Endothelial cell (in vitro differentiated cells): ENCODE results near the gene ZNF438. TPM values are rescaled to one million over a fixed set of nuclear protein-coding genes. Genes with fewer than 3 reads are reported as not detected.
A peak's percentile ranks its signal among the peaks of the same experiment; 100 is the strongest.
"Not testable (repeated sequence)": the region's sequence is repeated elsewhere in the genome, so short reads cannot be mapped to it uniquely, and the experiment has no call there.

Source experiments
- DNase-seq: peaks from one replicate; pipeline ENCODE4 v3.0.0; 2021; ENCODE audit warnings: low spot score
- H3K27ac Mint-ChIP-seq: one replicate; pipeline ENCODE4 v1.8.0; 2021; ENCODE audit warnings: mixed read lengths, inconsistent platforms; ENCODE audit not compliant: unreplicated experiment
- H3K27me3 Mint-ChIP-seq: one replicate; pipeline ENCODE4 v1.8.0; 2021; ENCODE audit warnings: mild to moderate bottlenecking, moderate library complexity, mixed read lengths, inconsistent platforms; ENCODE audit not compliant: unreplicated experiment
- H3K36me3 Mint-ChIP-seq: one replicate; pipeline ENCODE4 v1.8.0; 2021; ENCODE audit warnings: mild to moderate bottlenecking, low read depth, mixed read lengths, inconsistent platforms; ENCODE audit not compliant: unreplicated experiment
- H3K4me1 Mint-ChIP-seq: one replicate; pipeline ENCODE4 v1.8.0; 2021; ENCODE audit warnings: mild to moderate bottlenecking, mixed read lengths, inconsistent platforms; ENCODE audit not compliant: unreplicated experiment
- H3K4me3 Mint-ChIP-seq: one replicate; pipeline ENCODE4 v1.8.0; 2021; ENCODE audit warnings: mild to moderate bottlenecking, mixed read lengths, inconsistent platforms; ENCODE audit not compliant: unreplicated experiment
- H3K9me3 Mint-ChIP-seq: one replicate; pipeline ENCODE4 v1.8.0; 2021; ENCODE audit warnings: mixed read lengths, inconsistent platforms; ENCODE audit not compliant: unreplicated experiment
- CTCF ChIP-seq: fragments of 200-600 bp; sonication (generic); IDR thresholded peaks from one replicate; pipeline ENCODE4 v1.5.0; 2021; ENCODE audit warnings: antibody characterized with exemption; ENCODE audit not compliant: unreplicated experiment
- total RNA-seq: library from RNA; stranded (reverse); fragmentation: NEBNext Ultra II Directional; extraction: Animal tissue kit (Norgen Biotek cat#: 25700); gene quantifications from one replicate; pipeline ENCODE4 v1.2.1, GENCODE V29; 2021; ENCODE audit not compliant: unreplicated experiment

Gene ZNF438
- total RNA-seq, 1 donor from 2014 or later, result 4.3 TPM

- no peaks in the 10 kb centered on the region for H3K9me3 Mint-ChIP-seq
- DNase-seq, result no peak
- no peaks in the 10 kb centered on the region for H3K4me1 Mint-ChIP-seq
- no peak overlapping the region for H3K27ac Mint-ChIP-seq
- TF ChIP-seq CTCF, result no peak
- no peak overlapping the region for H3K4me3 Mint-ChIP-seq
- no peaks in the 10 kb centered on the region for H3K27me3 Mint-ChIP-seq
- H3K36me3 Mint-ChIP-seq, result peaks cover 24% of the 10 kb centered on the region
Measured at GRCh38 chr10:30929901-30930520, 101.7 kb downstream of the ZNF438 start.

- not testable (repeated sequence) for DNase-seq, H3K9me3 Mint-ChIP-seq, H3K27me3 Mint-ChIP-seq, H3K27ac Mint-ChIP-seq, H3K4me1 Mint-ChIP-seq
- H3K36me3 Mint-ChIP-seq, result peaks cover 27% of the 10 kb centered on the region
- peak overlapping the region; percentile 51 for H3K4me3 Mint-ChIP-seq
Measured at GRCh38 chr10:30929311-30929729, 102.3 kb downstream of the ZNF438 start.

DNA sequence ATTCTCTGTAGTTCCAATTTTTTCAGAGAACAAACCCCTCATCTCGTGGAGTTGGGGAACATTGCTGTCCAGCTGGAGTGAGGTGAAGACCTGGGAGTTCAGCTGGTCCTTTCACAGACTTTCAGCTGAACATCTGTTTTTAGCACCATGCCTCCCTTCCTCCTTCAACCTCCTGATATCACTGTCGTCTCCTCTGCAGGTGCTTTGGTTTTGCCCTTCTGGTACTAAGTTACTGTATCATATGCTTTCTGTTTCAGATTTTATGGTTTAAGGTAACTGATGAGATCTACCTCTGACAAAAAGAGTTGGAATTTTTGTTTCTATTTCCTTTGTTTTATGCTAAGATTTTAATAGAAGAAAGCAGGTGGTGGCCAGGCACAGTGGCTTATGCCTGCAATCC is 102.9 kb downstream of the ZNF438 start:
- peak overlapping the region; percentile 30 for H3K4me3 Mint-ChIP-seq
- H3K9me3 Mint-ChIP-seq, result no peaks in the 10 kb centered on the region
- peaks cover 31% of the 10 kb centered on the region for H3K36me3 Mint-ChIP-seq
- TF ChIP-seq CTCF, result no peak
- H3K4me1 Mint-ChIP-seq, result no peaks in the 10 kb centered on the region
- no peaks in the 10 kb centered on the region for H3K27me3 Mint-ChIP-seq
- DNase-seq, result no peak
- H3K27ac Mint-ChIP-seq, result no peak overlapping the region

DNA sequence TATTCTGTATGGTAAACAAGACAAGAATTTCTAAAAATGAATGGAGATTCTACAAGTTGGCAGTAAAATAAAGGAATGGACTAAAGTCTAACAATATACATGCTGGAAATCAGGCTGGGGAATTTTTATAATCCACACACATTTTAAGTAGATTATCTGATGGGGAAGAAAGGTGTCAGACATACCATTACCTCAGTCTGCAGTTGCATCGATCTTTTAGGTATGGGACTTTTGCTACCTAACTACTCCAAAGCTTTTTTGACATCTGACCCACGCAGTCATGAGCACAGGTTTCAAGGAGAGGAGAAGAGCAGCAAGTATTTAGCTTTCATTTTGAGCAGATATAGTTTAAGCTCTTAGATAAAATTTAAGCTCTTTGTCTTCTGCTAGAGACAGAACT is 113.0 kb downstream of the ZNF438 start:
- Mint-ChIP-seq H3K9me3 (no peaks in the 10 kb centered on the region), H3K4me3 (no peak overlapping the region), H3K36me3 (no peaks in the 10 kb centered on the region), H3K4me1 (no peaks in the 10 kb centered on the region), H3K27me3 (no peaks in the 10 kb centered on the region), H3K27ac (no peak overlapping the region)
- DNase-seq, result no peak
- TF ChIP-seq CTCF, result no peak

DNA sequence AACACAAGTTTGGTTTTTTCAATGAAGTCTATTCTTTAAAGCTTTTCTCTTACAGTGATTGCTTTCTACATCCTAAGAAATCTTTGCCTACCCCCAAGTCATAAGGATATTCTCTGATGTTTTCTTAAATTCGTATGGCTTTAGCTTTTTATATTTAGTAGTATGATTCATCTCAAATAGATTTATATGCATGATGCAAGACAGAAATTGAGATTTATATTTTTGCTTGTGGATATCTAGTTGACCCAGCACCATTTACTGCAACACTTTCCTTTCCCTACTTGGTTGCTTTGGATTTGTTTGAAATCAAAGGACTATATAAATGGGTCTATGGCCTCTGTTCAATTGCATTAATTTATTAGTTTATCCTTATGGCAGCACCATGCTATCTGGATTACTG is 113.9 kb downstream of the ZNF438 start:
- no peaks in the 10 kb centered on the region for H3K4me1 Mint-ChIP-seq

More for the DNA sequence above, 113.9 kb downstream of the ZNF438 start:
- H3K9me3 Mint-ChIP-seq, result no peaks in the 10 kb centered on the region
- TF ChIP-seq CTCF, result no peak
- no peak overlapping the region for H3K4me3 Mint-ChIP-seq
- no peaks in the 10 kb centered on the region for H3K36me3 Mint-ChIP-seq
- no peak for DNase-seq
- no peak overlapping the region for H3K27ac Mint-ChIP-seq
- H3K27me3 Mint-ChIP-seq, result no peaks in the 10 kb centered on the region
